Measurements from ENCODE around the gene ENG.

ENG gene

GRCh38 chr9:127826253-127826913, 28.1 kb downstream of the ENG start:
- H3K36me3 ChIP-seq (ENCODE audit: control insufficient read depth in 2 of 2, insufficient read depth in 1 of 2, low read length in 2 of 2) = no peaks in the 10 kb centered on the region
- no peak overlapping the region for H3K4me3 ChIP-seq (ENCODE audit: low read depth, low read length)
- no peaks in the 10 kb centered on the region for H3K4me1 ChIP-seq (ENCODE audit: control insufficient read depth, insufficient read depth, low read length)
- CTCF ChIA-PET = interaction anchor here (0.5 to 4.8 kb wide), 8 partner anchors 10 to 79 kb away, joined by 3 to 21 read pairs (median 4); no protein-coding TSS in a partner anchor
- POLR2A ChIA-PET = interaction anchor here (0.5 kb wide), 1 partner anchor 46 kb away, joined by 3 read pairs; no protein-coding TSS in a partner anchor
- no peaks in the 10 kb centered on the region for H3K9me3 ChIP-seq (ENCODE audit: control insufficient read depth, insufficient read depth, low read depth, low read length)
- H3K27ac ChIP-seq (ENCODE audit: extremely low read depth, low read depth, low read length) = no peak overlapping the region
- TF ChIP-seq ZNF626 (tag by site-specific recombination; IDR thresholded peaks at IDR 0.05) (no peak), ZNF664 (tag by site-specific recombination; IDR thresholded peaks at IDR 0.05) (0 out of 2 replicates have a peak, but pooled peaks have one; percentile 7)

GRCh38 chr9:127825319-127826051, 29.0 kb downstream of the ENG start:
- Histone ChIP-seq H3K9me3 (ENCODE audit: control insufficient read depth, insufficient read depth, low read depth, low read length) (no peaks in the 10 kb centered on the region), H3K36me3 (ENCODE audit: control insufficient read depth in 2 of 2, insufficient read depth in 1 of 2, low read length in 2 of 2) (no peaks in the 10 kb centered on the region), H3K4me1 (ENCODE audit: control insufficient read depth, insufficient read depth, low read length) (no peaks in the 10 kb centered on the region), H3K4me3 (ENCODE audit: low read depth, low read length) (no peak overlapping the region), H3K27ac (ENCODE audit: extremely low read depth, low read depth, low read length) (no peak overlapping the region)
- ChIA-PET POLR2A (no interaction called here), CTCF (interaction anchor here (0.6 to 4.8 kb wide), 14 partner anchors 8 to 95 kb away, joined by 3 to 21 read pairs (median 4); partner anchors contain the start of genes FPGS and TOR2A)
- TF ChIP-seq ZFHX2 (tag by site-specific recombination; conservative IDR thresholded peaks at IDR 0.05) = no peak
- TF ChIP-seq ZNF600 (tag by site-specific recombination; IDR thresholded peaks at IDR 0.05) = 0 out of 2 replicates have a peak, but pooled peaks have one; percentile 39
- TF ChIP-seq, protein P1, sequence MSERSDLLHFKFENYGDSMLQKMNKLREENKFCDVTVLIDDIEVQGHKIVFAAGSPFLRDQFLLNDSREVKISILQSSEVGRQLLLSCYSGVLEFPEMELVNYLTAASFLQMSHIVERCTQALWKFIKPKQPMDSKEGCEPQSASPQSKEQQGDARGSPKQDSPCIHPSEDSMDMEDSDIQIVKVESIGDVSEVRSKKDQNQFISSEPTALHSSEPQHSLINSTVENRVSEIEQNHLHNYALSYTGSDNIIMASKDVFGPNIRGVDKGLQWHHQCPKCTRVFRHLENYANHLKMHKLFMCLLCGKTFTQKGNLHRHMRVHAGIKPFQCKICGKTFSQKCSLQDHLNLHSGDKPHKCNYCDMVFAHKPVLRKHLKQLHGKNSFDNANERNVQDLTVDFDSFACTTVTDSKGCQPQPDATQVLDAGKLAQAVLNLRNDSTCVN (tag by site-specific recombination; optimal IDR thresholded peaks at IDR 0.05) = peak; percentile 19
- no peak for TF ChIP-seq ZNF37A (tag by site-specific recombination; IDR thresholded peaks at IDR 0.05)
- peak; percentile 30; the same call in 1 of the 2 replicates for TF ChIP-seq CTCF (tag by site-specific recombination; IDR thresholded peaks at IDR 0.05)

DNA sequence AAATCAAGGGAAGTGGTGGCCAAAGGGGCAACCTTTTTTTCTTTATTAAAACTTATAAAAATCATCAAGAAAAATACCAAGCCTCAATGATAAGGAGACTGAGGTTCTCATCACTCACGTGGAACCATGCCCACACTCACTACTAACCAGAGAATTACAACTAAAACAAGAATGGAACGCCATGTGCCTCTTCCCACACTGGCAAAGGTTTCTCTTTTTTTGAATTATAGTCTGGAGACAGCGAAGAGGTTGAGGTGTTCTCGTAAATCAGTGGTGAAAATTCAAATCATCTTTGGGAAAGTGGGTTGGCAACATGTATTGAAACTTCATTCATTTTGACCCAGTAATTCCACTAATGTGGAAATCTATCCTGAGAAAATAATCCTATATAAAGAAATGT, 32.4 kb downstream of the ENG start:
- Histone ChIP-seq H3K36me3 (ENCODE audit: control insufficient read depth in 2 of 2, insufficient read depth in 1 of 2, low read length in 2 of 2) (no peaks in the 10 kb centered on the region), H3K9me3 (ENCODE audit: control insufficient read depth, insufficient read depth, low read depth, low read length) (no peaks in the 10 kb centered on the region), H3K4me1 (ENCODE audit: control insufficient read depth, insufficient read depth, low read length) (no peaks in the 10 kb centered on the region), H3K27ac (ENCODE audit: extremely low read depth, low read depth, low read length) (no peak overlapping the region), H3K4me3 (ENCODE audit: low read depth, low read length) (no peak overlapping the region)
- POLR2A ChIA-PET = no interaction called here
- CTCF ChIA-PET = interaction anchor here (0.6 to 4.8 kb wide), 3 partner anchors 16 to 150 kb away, joined by 3 to 21 read pairs (median 3); no protein-coding TSS in a partner anchor
- TF ChIP-seq, protein P2, sequence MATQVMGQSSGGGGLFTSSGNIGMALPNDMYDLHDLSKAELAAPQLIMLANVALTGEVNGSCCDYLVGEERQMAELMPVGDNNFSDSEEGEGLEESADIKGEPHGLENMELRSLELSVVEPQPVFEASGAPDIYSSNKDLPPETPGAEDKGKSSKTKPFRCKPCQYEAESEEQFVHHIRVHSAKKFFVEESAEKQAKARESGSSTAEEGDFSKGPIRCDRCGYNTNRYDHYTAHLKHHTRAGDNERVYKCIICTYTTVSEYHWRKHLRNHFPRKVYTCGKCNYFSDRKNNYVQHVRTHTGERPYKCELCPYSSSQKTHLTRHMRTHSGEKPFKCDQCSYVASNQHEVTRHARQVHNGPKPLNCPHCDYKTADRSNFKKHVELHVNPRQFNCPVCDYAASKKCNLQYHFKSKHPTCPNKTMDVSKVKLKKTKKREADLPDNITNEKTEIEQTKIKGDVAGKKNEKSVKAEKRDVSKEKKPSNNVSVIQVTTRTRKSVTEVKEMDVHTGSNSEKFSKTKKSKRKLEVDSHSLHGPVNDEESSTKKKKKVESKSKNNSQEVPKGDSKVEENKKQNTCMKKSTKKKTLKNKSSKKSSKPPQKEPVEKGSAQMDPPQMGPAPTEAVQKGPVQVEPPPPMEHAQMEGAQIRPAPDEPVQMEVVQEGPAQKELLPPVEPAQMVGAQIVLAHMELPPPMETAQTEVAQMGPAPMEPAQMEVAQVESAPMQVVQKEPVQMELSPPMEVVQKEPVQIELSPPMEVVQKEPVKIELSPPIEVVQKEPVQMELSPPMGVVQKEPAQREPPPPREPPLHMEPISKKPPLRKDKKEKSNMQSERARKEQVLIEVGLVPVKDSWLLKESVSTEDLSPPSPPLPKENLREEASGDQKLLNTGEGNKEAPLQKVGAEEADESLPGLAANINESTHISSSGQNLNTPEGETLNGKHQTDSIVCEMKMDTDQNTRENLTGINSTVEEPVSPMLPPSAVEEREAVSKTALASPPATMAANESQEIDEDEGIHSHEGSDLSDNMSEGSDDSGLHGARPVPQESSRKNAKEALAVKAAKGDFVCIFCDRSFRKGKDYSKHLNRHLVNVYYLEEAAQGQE (tag by site-specific recombination; IDR thresholded peaks at IDR 0.05) = no peak
- TF ChIP-seq ZNF426 (tag by site-specific recombination; IDR thresholded peaks at IDR 0.05) (no peak), ZNF112 (tag by site-specific recombination; IDR thresholded peaks at IDR 0.05) (no peak), ZFP69B (tag by site-specific recombination; IDR thresholded peaks at IDR 0.05) (no peak), ZNF785 (tag by site-specific recombination; IDR thresholded peaks at IDR 0.05) (no peak), ZNF837 (tag by site-specific recombination; IDR thresholded peaks at IDR 0.05) (no peak), ZNF624 (tag by site-specific recombination; IDR thresholded peaks at IDR 0.05) (no peak)
- TF ChIP-seq, protein P3, sequence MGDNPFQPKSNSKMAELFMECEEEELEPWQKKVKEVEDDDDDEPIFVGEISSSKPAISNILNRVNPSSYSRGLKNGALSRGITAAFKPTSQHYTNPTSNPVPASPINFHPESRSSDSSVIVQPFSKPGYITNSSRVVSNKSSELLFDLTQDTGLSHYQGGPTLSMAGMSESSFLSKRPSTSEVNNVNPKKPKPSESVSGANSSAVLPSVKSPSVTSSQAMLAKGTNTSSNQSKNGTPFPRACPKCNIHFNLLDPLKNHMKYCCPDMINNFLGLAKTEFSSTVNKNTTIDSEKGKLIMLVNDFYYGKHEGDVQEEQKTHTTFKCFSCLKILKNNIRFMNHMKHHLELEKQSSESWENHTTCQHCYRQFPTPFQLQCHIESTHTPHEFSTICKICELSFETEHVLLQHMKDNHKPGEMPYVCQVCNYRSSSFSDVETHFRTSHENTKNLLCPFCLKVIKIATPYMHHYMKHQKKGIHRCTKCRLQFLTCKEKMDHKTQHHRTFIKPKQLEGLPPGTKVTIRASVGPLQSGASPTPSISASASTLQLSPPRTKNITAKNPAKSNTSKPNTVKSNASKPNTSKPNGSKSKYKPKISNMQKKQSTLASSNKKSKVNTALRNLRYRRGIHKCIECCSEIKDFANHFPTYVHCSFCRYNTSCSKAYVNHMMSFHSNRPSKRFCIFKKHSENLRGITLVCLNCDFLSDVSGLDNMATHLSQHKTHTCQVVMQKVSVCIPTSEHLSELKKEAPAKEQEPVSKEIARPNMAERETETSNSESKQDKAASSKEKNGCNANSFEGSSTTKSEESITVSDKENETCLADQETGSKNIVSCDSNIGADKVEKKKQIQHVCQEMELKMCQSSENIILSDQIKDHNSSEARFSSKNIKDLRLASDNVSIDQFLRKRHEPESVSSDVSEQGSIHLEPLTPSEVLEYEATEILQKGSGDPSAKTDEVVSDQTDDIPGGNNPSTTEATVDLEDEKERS (tag by site-specific recombination; IDR thresholded peaks at IDR 0.05) = no peak
- TF ChIP-seq, protein P4, sequence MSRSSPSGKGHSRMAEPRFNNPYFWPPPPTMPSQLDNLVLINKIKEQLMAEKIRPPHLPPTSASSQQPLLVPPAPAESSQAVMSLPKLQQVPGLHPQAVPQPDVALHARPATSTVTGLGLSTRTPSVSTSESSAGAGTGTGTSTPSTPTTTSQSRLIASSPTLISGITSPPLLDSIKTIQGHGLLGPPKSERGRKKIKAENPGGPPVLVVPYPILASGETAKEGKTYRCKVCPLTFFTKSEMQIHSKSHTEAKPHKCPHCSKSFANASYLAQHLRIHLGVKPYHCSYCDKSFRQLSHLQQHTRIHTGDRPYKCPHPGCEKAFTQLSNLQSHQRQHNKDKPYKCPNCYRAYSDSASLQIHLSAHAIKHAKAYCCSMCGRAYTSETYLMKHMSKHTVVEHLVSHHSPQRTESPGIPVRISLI (tag by site-specific recombination; IDR thresholded peaks at IDR 0.05) = no peak

Data from HEK293 (cell line).